HG02973 (cell line): ENCODE data around the gene HOXA9.

Source experiments
- ATAC-seq: cut with Tn5 transposase; IDR thresholded peaks from one replicate; pipeline ENCODE4 v1.9.1; 2021; ENCODE audit warnings: moderate library complexity; ENCODE audit not compliant: unreplicated experiment

The HOXA9 gene

GRCh38 chr7:27188386-27189294, 23.3 kb upstream of the HOXA9 start:
- ATAC-seq = no peak

DNA sequence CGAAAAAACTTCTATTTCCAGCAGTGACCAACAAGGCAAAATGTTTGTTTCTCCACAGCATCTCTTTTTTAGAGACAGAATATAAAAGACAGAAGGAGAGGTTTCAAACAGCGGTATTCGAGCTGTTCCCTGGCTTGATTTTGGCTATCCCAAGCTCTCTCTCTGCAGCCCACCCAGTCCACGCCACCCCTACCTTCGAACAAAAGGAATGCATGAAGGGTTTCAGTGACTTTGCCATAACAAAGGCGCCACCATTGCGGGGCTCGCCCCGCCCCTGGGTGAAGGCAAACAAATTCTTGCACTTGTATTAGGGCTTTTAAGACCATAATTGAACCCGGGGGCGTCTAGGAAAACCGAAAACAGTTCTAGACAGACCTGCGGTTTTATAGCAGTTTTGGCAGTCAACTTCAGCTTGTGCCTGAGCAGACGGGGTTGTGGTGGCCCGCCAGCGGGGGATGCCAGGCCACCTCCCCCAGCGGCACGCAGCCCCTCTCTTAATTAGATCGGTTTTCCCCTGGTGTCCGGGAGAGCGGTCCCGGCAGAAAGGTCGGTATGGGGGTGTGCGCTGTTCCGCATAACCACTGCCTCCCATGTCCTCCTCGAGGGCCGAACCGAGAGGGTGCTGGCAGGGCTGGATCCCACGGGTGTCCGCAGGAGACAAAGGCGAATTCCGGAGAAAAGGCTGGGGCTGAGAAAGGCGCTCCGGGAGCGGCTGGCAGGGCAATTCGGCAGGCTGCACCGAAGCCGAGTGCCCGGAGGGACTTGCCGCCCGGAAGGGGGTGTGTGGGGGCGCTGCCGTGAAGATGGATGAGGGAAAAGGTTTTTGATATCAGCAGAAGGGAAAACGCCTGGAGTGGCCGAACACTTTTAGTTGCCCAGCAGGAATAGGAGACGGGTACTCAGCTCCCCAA, 22.4 kb upstream of the HOXA9 start:
- no peak for ATAC-seq

GRCh38 chr7:27186668-27187474, 21.5 kb upstream of the HOXA9 start:
- ATAC-seq = no peak

DNA sequence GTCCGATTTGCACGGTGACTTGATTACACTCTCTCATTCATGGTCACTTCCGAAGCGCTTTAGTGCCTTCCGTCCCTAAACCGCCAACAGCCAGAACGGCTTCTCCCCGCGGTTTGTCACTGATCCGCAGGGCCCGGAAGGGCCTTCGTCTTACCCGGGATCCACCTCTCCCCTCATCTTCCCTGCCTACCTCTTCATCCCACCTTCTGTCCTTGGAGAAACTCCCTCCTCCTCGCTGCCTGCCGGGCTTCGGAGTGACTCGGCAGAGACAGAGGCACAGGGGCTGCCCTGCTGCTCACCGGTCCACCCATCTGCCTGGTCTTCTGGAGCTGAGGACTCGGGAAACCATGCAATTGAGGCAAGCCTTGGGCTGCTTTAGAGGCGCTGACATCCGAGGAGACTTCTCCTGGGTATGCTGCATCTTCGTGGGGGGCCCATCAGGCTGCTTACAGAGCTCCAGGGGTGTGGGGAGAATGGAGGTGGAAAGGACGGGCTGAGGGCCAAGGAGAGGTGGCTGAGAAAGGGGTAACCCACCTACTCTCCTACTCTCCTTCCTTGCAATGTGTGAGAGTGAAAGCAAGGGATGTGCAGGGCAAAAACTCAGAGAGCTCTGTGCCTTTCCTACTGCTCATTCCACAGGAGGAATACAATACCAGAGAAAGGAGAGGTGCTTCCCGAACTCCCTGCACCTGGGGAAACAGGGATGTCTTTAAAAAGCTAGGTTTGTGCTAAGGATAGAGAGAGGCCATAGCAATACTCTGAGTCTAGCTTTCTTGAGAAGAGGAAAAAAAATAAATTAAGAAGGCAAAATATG, 20.7 kb upstream of the HOXA9 start:
- ATAC-seq = no peak

- no peak for ATAC-seq
Measured at GRCh38 chr7:27185013-27185853, 19.9 kb upstream of the HOXA9 start, which contains the start of gene HOXA11. TSS of gene HOXA11 (minus strand) at chr7:27185232. CDS start at chr7:27185144, 88 bp downstream.

GRCh38 chr7:27184337-27185012, 19.1 kb upstream of the HOXA9 start:
- ATAC-seq = no peak

GRCh38 chr7:27183682-27184336, 18.5 kb upstream of the HOXA9 start:
- no peak for ATAC-seq

GRCh38 chr7:27182861-27183681, 17.7 kb upstream of the HOXA9 start:
- ATAC-seq = no peak

GRCh38 chr7:27182285-27182841, 17.0 kb upstream of the HOXA9 start:
- no peak for ATAC-seq

- ATAC-seq = no peak
Measured at GRCh38 chr7:27181795-27182275, 16.5 kb upstream of the HOXA9 start.

DNA sequence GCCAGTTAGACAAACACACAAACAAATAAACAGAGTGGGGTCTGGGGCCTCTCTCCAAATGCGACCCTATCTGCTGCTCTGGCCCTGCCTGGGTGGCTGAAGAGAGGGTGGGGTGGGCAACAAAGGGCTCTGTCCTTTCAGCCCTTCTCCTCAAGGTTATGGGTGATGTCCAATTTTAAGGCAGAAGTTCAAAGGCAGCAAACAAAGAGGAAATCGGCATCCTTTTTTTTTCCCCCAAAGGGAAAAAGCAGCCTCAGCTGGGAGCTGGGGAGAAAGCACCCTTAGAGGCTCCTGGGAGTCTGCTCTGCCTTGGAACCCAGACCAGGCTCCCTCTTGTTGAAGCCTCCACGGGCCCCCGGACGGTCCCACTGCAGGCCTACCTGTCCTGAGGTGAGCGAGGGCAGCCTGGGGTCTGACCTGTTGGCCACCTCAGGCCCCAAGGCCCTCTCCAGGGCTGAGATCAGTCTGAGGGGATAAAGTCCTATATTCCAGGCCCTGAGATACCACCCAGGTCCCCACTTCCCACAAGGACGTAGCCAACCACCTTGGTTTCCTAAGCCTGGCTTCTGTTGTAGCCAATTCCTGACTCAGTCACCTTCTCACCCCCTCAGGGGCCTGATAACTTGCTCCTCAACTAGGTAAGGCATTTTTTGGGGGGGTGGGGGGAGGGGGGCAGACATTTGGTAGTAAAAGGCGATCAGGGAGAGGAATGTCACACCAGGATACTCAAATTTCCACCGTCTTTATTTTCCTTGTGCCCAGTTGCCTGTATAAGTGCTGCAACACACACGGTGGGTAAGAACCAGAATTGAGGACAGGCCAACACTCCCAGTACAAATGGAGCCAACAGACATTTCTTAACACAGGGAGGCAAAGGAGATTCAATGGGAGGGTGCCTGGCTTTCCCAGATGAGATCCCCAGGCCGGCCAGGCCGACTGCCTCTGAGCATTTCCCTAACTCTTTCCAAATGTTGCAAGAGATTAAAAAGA, 15.4 kb upstream of the HOXA9 start:
- no peak for ATAC-seq

- ATAC-seq = no peak
Measured at GRCh38 chr7:27179503-27180430, 14.4 kb upstream of the HOXA9 start.

GRCh38 chr7:27179030-27179429, 13.7 kb upstream of the HOXA9 start:
- no peak for ATAC-seq

GRCh38 chr7:27178366-27178765, 13.0 kb upstream of the HOXA9 start:
- ATAC-seq = no peak
